ENCODE data around the gene TRUB2.

The TRUB2 gene

GRCh38 chr9:128260340-128260739 lies 61.9 kb downstream of the TRUB2 start:
- DNase-seq, result no peak

GRCh38 chr9:128259156-128259555 lies 63.1 kb downstream of the TRUB2 start:
- no peak for DNase-seq

- DNase-seq, result no peak
Observed at GRCh38 chr9:128258326-128258725, 63.9 kb downstream of the TRUB2 start.

GRCh38 chr9:128257907-128258306 lies 64.3 kb downstream of the TRUB2 start:
- no peak for DNase-seq

- no peak for DNase-seq
Observed at GRCh38 chr9:128257086-128257825, 65.0 kb downstream of the TRUB2 start.

Measured in CD4-positive, alpha-beta T cell treated with Interleukin-4 for 4 hours (primary cell).